Ectodermal cell (in vitro differentiated cells): ENCODE measurements around the gene MRPS27.
"Not testable (repeated sequence)": the region's sequence is repeated elsewhere in the genome, so short reads cannot be mapped to it uniquely, and the experiment has no call there.

ENCODE experiments used
- H3K27ac ChIP-seq: 2 replicates; pipeline ENCODE4 v1.7.0; 2013; ENCODE audit warnings: mild to moderate bottlenecking, low read depth, low read length; ENCODE audit not compliant: insufficient read depth, poor library complexity, severe bottlenecking
- H3K27me3 ChIP-seq: 2 replicates; pipeline ENCODE4 v1.7.0; 2013; ENCODE audit warnings: mild to moderate bottlenecking, low read length; ENCODE audit not compliant: insufficient read depth, control insufficient read depth, poor library complexity, severe bottlenecking
- H3K36me3 ChIP-seq: one replicate; pipeline ENCODE4 v1.7.0; 2013; ENCODE audit warnings: low read length; ENCODE audit not compliant: control insufficient read depth, insufficient read depth
- H3K4me1 ChIP-seq: one replicate; pipeline ENCODE4 v1.7.0; 2013; ENCODE audit warnings: low read length; ENCODE audit not compliant: control insufficient read depth, insufficient read depth
- H3K4me3 ChIP-seq: 2 replicates; pipeline ENCODE4 v1.7.0; 2013; ENCODE audit warnings: low read depth, low read length, control low read depth; ENCODE audit not compliant: insufficient read depth
- H3K9me3 ChIP-seq: 2 replicates; pipeline ENCODE4 v1.7.0; 2013; ENCODE audit warnings: mild to moderate bottlenecking, low read length, moderate library complexity; ENCODE audit not compliant: control insufficient read depth
- WGBS, 2 experiments: methylation state at CpG; one replicate each; pipeline ENCODE4 v1.1.7; 2013; ENCODE audit warnings: missing lambda C conversion rate in 2 of 2; 5-methylcytosine and 5-hydroxymethylcytosine counted together

Gene MRPS27

GRCh38 chr5:72326306-72326649, 6.2 kb upstream of the MRPS27 start:
- Histone ChIP-seq H3K4me3 (no peak overlapping the region), H3K36me3 (peaks cover 10% of the 10 kb centered on the region), H3K4me1 (no peaks in the 10 kb centered on the region), H3K9me3 (no peaks in the 10 kb centered on the region), H3K27me3 (no peaks in the 10 kb centered on the region), H3K27ac (no peak overlapping the region)
- WGBS, 2 experiments: 95 to 97% methylated on average over 2 of the region's 2 CpGs

DNA sequence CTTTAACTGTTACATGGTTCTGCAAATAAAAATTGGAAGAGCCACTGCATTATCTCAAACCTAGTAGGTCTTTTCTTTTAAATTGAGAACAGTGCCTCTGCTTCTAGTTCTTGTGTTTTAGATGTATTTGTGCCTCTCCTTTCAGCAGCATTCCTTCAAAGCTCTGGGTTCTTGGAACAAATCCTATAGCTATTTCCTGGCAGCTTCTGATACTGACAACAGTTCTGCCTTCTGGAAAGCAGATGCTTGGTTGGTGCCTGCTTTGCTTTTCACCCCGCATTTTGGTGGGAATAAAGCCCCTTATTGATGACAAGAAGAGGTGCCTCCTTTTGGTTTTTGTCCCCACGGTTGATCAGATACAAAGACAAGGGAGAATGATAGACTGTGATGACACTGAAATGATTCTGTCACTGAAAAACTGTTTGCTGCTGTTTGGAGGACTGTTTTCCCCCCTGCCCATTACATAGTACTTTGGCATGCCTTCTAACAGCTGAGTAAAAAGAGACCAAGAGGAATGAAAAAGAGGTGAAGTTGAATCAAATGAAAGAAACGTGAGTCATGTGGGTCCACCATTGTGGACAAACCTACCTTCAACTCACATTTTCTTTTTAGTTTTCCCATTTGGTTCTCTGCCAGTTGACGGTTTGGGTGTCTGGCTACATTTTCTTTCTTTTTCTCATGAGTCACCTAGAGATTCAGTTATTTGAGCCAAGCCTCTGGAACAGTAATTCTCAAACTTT, 5.7 kb upstream of the MRPS27 start:
- peaks cover 10% of the 10 kb centered on the region for H3K36me3 ChIP-seq
- no peaks in the 10 kb centered on the region for H3K9me3 ChIP-seq
- WGBS, 2 experiments: 95 to 97% methylated on average over 4 of the region's 4 CpGs
- no peaks in the 10 kb centered on the region for H3K27me3 ChIP-seq
- no peak overlapping the region for H3K27ac ChIP-seq
- no peak overlapping the region for H3K4me3 ChIP-seq
- H3K4me1 ChIP-seq: no peaks in the 10 kb centered on the region

GRCh38 chr5:72324189-72324825, 4.3 kb upstream of the MRPS27 start:
- H3K27ac ChIP-seq: no peak overlapping the region
- no peaks in the 10 kb centered on the region for H3K9me3 ChIP-seq
- 92 to 95% methylated on average over 5 of the region's 5 CpGs for WGBS, 2 experiments
- H3K27me3 ChIP-seq: no peaks in the 10 kb centered on the region
- no peak overlapping the region for H3K4me3 ChIP-seq
- no peaks in the 10 kb centered on the region for H3K4me1 ChIP-seq
- peaks cover 9% of the 10 kb centered on the region for H3K36me3 ChIP-seq

DNA sequence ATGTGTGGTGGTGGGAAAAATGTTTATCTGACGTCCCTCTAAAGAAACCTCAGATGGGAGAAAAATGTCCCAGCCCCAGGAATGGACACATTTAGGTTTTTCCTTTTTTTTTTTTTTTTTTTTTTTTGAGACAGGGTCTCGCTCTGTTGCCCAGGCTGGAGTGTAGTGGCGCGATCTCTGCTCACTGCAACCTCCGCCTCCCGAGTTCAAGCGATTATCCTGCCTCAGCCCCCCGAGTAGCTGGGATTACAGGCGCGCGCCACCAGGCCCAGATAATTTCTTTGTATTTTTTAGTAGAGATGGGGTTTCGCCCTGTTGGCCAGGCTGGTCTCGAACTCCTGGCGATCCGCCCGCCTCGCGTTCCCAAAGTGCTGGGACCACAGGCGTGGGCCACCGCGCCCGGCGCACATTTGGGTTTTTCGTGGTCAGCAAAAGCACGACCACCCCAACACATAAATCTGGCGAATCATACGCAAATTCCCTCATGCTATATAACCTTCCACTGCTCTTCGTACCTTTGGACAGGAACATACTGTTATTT, 535 bp downstream of the MRPS27 start:
- 11 to 13% methylated on average over 28 of the region's 28 CpGs for WGBS, 2 experiments
- H3K9me3 ChIP-seq, H3K27me3 ChIP-seq, H3K36me3 ChIP-seq, H3K4me1 ChIP-seq: not testable (repeated sequence)
- H3K27ac ChIP-seq: peak overlapping the region; percentile 90
- H3K4me3 ChIP-seq: peak overlapping the region; percentile 71

GRCh38 chr5:72314571-72315172, 5.4 kb downstream of the MRPS27 start:
- 88 to 90% methylated on average over 3 of the region's 3 CpGs for WGBS, 2 experiments
- H3K27ac ChIP-seq: no peak overlapping the region
- H3K27me3 ChIP-seq: no peaks in the 10 kb centered on the region
- no peak overlapping the region for H3K4me3 ChIP-seq
- H3K9me3 ChIP-seq: no peaks in the 10 kb centered on the region
- no peaks in the 10 kb centered on the region for H3K4me1 ChIP-seq
- H3K36me3 ChIP-seq: peaks cover 12% of the 10 kb centered on the region

DNA sequence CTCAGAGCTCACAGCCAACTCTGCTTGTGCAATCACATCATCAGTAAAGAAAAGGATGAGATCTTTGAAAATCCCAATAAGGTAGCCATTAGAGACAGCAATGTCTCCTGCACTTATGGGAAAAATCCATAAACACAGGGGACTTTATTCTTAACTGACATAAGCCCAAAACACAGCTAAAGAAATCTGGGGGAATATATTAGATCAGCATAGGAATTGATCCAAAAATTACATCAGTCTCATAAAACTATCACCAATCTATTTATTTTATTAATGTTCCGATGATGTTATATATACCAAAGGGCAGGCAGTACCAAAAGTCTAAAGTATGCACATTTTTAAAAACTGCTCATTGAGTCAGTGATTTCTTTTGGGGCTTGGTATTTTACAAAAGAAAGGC, 6.9 kb downstream of the MRPS27 start:
- Histone ChIP-seq H3K27ac (no peak overlapping the region), H3K27me3 (no peaks in the 10 kb centered on the region), H3K4me1 (no peaks in the 10 kb centered on the region), H3K9me3 (no peaks in the 10 kb centered on the region), H3K4me3 (no peak overlapping the region), H3K36me3 (peaks cover 18% of the 10 kb centered on the region)
- WGBS, 2 experiments: 100% methylated on average over 1 of the region's 1 CpG; no CpG with 5 or more reads in 1 of the 2 experiments

DNA sequence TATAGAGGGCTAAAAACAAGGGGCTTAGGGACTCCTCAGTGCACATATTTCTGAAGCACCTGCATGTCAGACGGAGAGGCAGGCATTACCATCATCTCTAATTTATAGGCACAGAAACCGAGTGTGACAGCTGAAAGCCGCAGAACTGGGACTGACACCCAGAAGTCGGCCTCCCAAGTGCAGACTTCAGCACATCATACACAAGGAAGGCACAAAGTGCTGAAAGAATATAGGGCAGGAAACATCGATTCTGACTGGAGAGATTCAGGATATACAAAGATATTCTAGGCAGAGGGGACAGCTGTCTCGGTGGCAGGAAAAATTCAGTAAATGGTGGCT, 11.2 kb downstream of the MRPS27 start:
- WGBS, 2 experiments: 93 to 95% methylated on average over 6 of the region's 6 CpGs
- H3K9me3 ChIP-seq: no peaks in the 10 kb centered on the region
- no peaks in the 10 kb centered on the region for H3K27me3 ChIP-seq
- no peak overlapping the region for H3K27ac ChIP-seq
- no peak overlapping the region for H3K4me3 ChIP-seq
- peaks cover 11% of the 10 kb centered on the region for H3K4me1 ChIP-seq
- H3K36me3 ChIP-seq: peaks cover 12% of the 10 kb centered on the region

- Histone ChIP-seq H3K4me1 (peaks cover 11% of the 10 kb centered on the region), H3K27ac (peak overlapping the region; percentile 90), H3K27me3 (no peaks in the 10 kb centered on the region), H3K9me3 (no peaks in the 10 kb centered on the region), H3K36me3 (peaks cover 12% of the 10 kb centered on the region), H3K4me3 (peak overlapping the region; percentile 63)
- WGBS, 2 experiments: 23 to 24% methylated on average over 76 of the region's 76 CpGs
These were observed 11.8 kb downstream of the MRPS27 start for GRCh38 chr5:72307968-72308852.

- Histone ChIP-seq H3K9me3 (no peaks in the 10 kb centered on the region), H3K27ac (peak overlapping the region; percentile 90), H3K4me3 (peak overlapping the region; percentile 63), H3K4me1 (peaks cover 18% of the 10 kb centered on the region), H3K36me3 (peaks cover 12% of the 10 kb centered on the region), H3K27me3 (no peaks in the 10 kb centered on the region)
- 67 to 75% methylated on average over 6 to 8 of the region's 8 CpGs for WGBS, 2 experiments
These were observed 12.5 kb downstream of the MRPS27 start for GRCh38 chr5:72307573-72307967.
